Erythroblast (primary cell): ENCODE measurements around the gene PMP22.

ENCODE experiments used
- GATA1 ChIP-seq: IDR thresholded peaks from 2 replicates; pipeline ENCODE4 v1.6.1; 2011; ENCODE audit warnings: low read depth, mild to moderate bottlenecking, control low read depth, low read length, moderate library complexity
- POLR2A ChIP-seq: IDR thresholded peaks from 2 replicates; pipeline ENCODE4 v1.6.1; 2011; ENCODE audit warnings: mild to moderate bottlenecking, low read length

- no peak for TF ChIP-seq POLR2A
- no peak for TF ChIP-seq GATA1
Observed at GRCh38 chr17:15307710-15308111, 42.6 kb upstream of the PMP22 start.
